AG04450 (cell line): Measurements from ENCODE around the gene DIP2C. TPM values are rescaled to one million over a fixed set of nuclear protein-coding genes. Genes with fewer than 3 reads are reported as not detected.

Experiments
- CTCF ChIA-PET: fragments of 300-600, 350-600 bp; formaldehyde crosslinking; extraction: SDS; loops from one replicate; lab custom pipeline; 2022; ENCODE audit warnings: antibody characterized with exemption, inconsistent platforms; lab: Charles Lee
- POLR2A ChIA-PET: fragments of 350-600 bp; formaldehyde crosslinking; extraction: SDS; loops from one replicate; lab custom pipeline; 2021; ENCODE audit warnings: antibody characterized with exemption, inconsistent platforms; lab: Yijun Ruan, JAX
- DNase-seq: peaks from one replicate; pipeline ENCODE4 v3.0.0-alpha.2; 2011; ENCODE audit warnings: low read depth, low spot score
- H3K27ac ChIP-seq: one replicate; pipeline ENCODE4 v1.5.1; 2012; ENCODE audit warnings: low read depth, low read length, control low read depth
- H3K27me3 ChIP-seq: one replicate; pipeline ENCODE4 v1.6.0; 2012; ENCODE audit warnings: low read length; ENCODE audit not compliant: control insufficient read depth, insufficient read depth
- H3K4me3 ChIP-seq: 2 replicates; pipeline ENCODE4 v1.5.1; 2011; ENCODE audit warnings: mild to moderate bottlenecking, low read depth, low read length, control low read depth
- H3K9me3 ChIP-seq: 2 replicates; pipeline ENCODE4 v1.5.1; 2012; ENCODE audit warnings: low read length; ENCODE audit not compliant: control insufficient read depth, insufficient read depth
- CTCF ChIP-seq: IDR thresholded peaks from 2 replicates; pipeline ENCODE4 v1.5.1; 2011; ENCODE audit warnings: low read depth, low read length, control low read depth, inconsistent platforms
- polyA plus RNA-seq: library from polyadenylated mRNA; depleted of rRNA; stranded (reverse); fragments of >200 nt; gene quantifications from 2 replicates; pipeline ENCODE4 v1.2.3, GENCODE V29; 2011

Gene DIP2C
- polyA plus RNA-seq, 1 experiment, result 9.6 TPM

- TF ChIP-seq CTCF, result no peak
- Histone ChIP-seq H3K27me3 (peaks cover 14% of the 10 kb centered on the region), H3K4me3 (no peak overlapping the region), H3K9me3 (peaks cover 8% of the 10 kb centered on the region; the same call in 1 of the 2 replicates), H3K27ac (no peak overlapping the region)
- ChIA-PET POLR2A (no interaction called here), CTCF (no interaction called here)
- DNase-seq, result no peak
Observed at GRCh38 chr10:697097-697875, 7.8 kb upstream of the DIP2C start.

GRCh38 chr10:695396-695795, 5.9 kb upstream of the DIP2C start:
- CTCF ChIA-PET, result no interaction called here
- H3K27me3 ChIP-seq, result peaks cover 9% of the 10 kb centered on the region
- POLR2A ChIA-PET, result no interaction called here
- no peak overlapping the region for H3K4me3 ChIP-seq
- no peak for DNase-seq
- no peak overlapping the region for H3K27ac ChIP-seq
- TF ChIP-seq CTCF, result no peak
- peaks cover 8% of the 10 kb centered on the region; the same call in 1 of the 2 replicates for H3K9me3 ChIP-seq

- CTCF ChIA-PET, result interaction anchor here (1.0 to 1.4 kb wide), 2 partner anchors 180 to 182 kb away, joined by 3 to 6 read pairs; no protein-coding TSS in a partner anchor
- Histone ChIP-seq H3K9me3 (peaks cover 8% of the 10 kb centered on the region; the same call in 1 of the 2 replicates), H3K27me3 (peaks cover under 1% of the 10 kb centered on the region), H3K27ac (no peak overlapping the region), H3K4me3 (no peak overlapping the region)
- DNase-seq, result no peak
- no peak for TF ChIP-seq CTCF
- POLR2A ChIA-PET, result interaction anchor here (0.6 kb wide), 1 partner anchor 119 kb away, joined by 3 read pairs; no protein-coding TSS in a partner anchor
Observed at GRCh38 chr10:693506-693905, 4.0 kb upstream of the DIP2C start.

GRCh38 chr10:692682-693351, 3.3 kb upstream of the DIP2C start:
- no peak for DNase-seq
- CTCF ChIA-PET, result interaction anchor here (1.0 to 1.4 kb wide), 2 partner anchors 180 to 182 kb away, joined by 3 to 6 read pairs; no protein-coding TSS in a partner anchor
- Histone ChIP-seq H3K4me3 (no peak overlapping the region), H3K9me3 (peaks cover 8% of the 10 kb centered on the region; the same call in 1 of the 2 replicates), H3K27me3 (no peaks in the 10 kb centered on the region), H3K27ac (no peak overlapping the region)
- POLR2A ChIA-PET, result no interaction called here
- TF ChIP-seq CTCF, result no peak

- Histone ChIP-seq H3K27ac (no peak overlapping the region), H3K4me3 (no peak overlapping the region), H3K27me3 (no peaks in the 10 kb centered on the region), H3K9me3 (peaks cover 8% of the 10 kb centered on the region; the same call in 1 of the 2 replicates)
- POLR2A ChIA-PET, result no interaction called here
- no peak for TF ChIP-seq CTCF
- no peak for DNase-seq
- CTCF ChIA-PET, result no interaction called here
Observed at GRCh38 chr10:691216-691615, 1.7 kb upstream of the DIP2C start.
